ENCODE measurements around the gene SLC35F1.

SLC35F1 gene

DNA sequence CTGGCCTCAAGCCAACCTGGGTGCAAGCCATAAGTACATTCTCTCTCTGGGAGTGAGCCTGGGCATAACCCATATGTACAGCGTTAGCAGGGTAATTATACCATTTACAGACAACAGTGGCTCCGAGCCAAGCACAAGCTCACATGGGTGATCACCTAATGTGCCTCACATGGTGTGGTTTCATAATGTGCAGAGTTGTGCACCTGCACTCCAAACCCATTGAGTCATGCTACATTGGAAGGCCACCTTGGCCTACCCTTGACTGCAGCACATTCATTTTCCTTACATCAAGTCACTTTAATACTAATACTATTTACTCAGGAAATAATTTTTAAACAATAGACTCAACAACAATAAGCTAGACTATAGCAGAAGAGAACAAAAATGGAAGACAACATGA, 446.5 kb downstream of the SLC35F1 start:
- no peak overlapping the region for H3K4me2 ChIP-seq
- H4K20me1 ChIP-seq (ENCODE audit: insufficient read depth) = no peaks in the 10 kb centered on the region
- H2AFZ ChIP-seq (ENCODE audit: low read depth) = no peak overlapping the region
- no peak overlapping the region for H3K9ac ChIP-seq
- H3K27ac ChIP-seq = no peak overlapping the region
- no peaks in the 10 kb centered on the region for H3K36me3 ChIP-seq (ENCODE audit: insufficient read depth)
- no peak overlapping the region for H3K4me3 ChIP-seq (IDR thresholded peaks at IDR 0.05; ENCODE audit: insufficient read depth, low read depth, low read length)
- no peaks in the 10 kb centered on the region for H3K79me2 ChIP-seq (ENCODE audit: insufficient read depth, low read depth)
- H3K27me3 ChIP-seq (ENCODE audit: insufficient read depth, low read depth) = no peaks in the 10 kb centered on the region
- H3K4me1 ChIP-seq (ENCODE audit: low read depth, poor library complexity, severe bottlenecking) = no peaks in the 10 kb centered on the region
- TF ChIP-seq, protein P1, sequence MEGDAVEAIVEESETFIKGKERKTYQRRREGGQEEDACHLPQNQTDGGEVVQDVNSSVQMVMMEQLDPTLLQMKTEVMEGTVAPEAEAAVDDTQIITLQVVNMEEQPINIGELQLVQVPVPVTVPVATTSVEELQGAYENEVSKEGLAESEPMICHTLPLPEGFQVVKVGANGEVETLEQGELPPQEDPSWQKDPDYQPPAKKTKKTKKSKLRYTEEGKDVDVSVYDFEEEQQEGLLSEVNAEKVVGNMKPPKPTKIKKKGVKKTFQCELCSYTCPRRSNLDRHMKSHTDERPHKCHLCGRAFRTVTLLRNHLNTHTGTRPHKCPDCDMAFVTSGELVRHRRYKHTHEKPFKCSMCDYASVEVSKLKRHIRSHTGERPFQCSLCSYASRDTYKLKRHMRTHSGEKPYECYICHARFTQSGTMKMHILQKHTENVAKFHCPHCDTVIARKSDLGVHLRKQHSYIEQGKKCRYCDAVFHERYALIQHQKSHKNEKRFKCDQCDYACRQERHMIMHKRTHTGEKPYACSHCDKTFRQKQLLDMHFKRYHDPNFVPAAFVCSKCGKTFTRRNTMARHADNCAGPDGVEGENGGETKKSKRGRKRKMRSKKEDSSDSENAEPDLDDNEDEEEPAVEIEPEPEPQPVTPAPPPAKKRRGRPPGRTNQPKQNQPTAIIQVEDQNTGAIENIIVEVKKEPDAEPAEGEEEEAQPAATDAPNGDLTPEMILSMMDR (conservative IDR thresholded peaks at IDR 0.05; ENCODE audit: low read depth, low read length) = no peak

DNA sequence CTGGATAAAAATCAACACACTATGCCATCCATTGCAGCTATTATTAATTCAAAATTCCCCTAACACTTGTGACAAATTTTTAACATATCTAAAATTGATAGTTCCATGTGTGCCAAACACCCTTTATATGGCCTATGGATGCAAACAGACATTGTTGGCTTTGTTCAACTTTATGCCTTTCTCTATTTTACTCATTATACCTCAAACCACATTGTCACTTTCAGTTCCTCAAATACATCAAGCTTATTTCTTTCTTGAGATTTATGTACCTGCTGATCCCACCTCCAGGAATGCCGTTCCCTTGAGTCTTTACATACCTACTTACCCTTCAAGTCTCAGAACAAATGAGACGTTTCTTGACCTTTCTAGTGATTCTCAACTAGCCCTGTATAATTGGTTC, 447.6 kb downstream of the SLC35F1 start:
- TF ChIP-seq, protein P1 (conservative IDR thresholded peaks at IDR 0.05; ENCODE audit: low read depth, low read length) = no peak
- Histone ChIP-seq H3K4me2 (no peak overlapping the region), H3K79me2 (ENCODE audit: insufficient read depth, low read depth) (no peaks in the 10 kb centered on the region)

DNA sequence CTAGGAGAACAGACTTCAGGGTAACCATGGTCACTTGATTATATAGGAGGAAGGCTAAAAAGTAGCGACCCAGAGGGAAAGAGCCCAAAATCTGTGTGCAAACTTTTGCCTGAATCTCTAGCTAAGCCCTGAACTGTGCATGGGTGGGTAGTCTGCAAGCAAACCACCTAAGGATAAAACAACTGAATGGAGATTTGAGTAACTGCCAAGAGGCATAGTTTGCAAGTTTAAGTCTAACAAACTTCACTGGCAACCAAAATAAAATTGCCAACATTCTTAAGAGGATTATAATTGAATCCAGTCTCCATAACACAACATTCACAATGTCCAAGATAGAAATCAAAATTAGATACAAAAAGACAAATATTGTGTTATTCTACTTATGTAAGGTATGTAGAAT, 449.0 kb downstream of the SLC35F1 start:
- H3K4me1 ChIP-seq (ENCODE audit: low read depth, poor library complexity, severe bottlenecking) = no peaks in the 10 kb centered on the region
- no peak overlapping the region for H3K9ac ChIP-seq
- H3K36me3 ChIP-seq (ENCODE audit: insufficient read depth) = no peaks in the 10 kb centered on the region
- H4K20me1 ChIP-seq (ENCODE audit: insufficient read depth) = no peaks in the 10 kb centered on the region
- no peaks in the 10 kb centered on the region for H3K79me2 ChIP-seq (ENCODE audit: insufficient read depth, low read depth)
- no peak overlapping the region for H2AFZ ChIP-seq (ENCODE audit: low read depth)
- TF ChIP-seq, protein P1 (conservative IDR thresholded peaks at IDR 0.05; ENCODE audit: low read depth, low read length) = no peak
- no peak overlapping the region for H3K27ac ChIP-seq
- no peak overlapping the region for H3K4me2 ChIP-seq
- no peak overlapping the region for H3K4me3 ChIP-seq (IDR thresholded peaks at IDR 0.05; ENCODE audit: insufficient read depth, low read depth, low read length)
- H3K27me3 ChIP-seq (ENCODE audit: insufficient read depth, low read depth) = no peaks in the 10 kb centered on the region

More for the DNA sequence above, 447.6 kb downstream of the SLC35F1 start:
- Histone ChIP-seq H3K27ac (no peak overlapping the region), H3K36me3 (ENCODE audit: insufficient read depth) (no peaks in the 10 kb centered on the region), H3K27me3 (ENCODE audit: insufficient read depth, low read depth) (no peaks in the 10 kb centered on the region), H2AFZ (ENCODE audit: low read depth) (no peak overlapping the region), H3K4me3 (IDR thresholded peaks at IDR 0.05; ENCODE audit: insufficient read depth, low read depth, low read length) (no peak overlapping the region), H3K4me1 (ENCODE audit: low read depth, poor library complexity, severe bottlenecking) (no peaks in the 10 kb centered on the region), H4K20me1 (ENCODE audit: insufficient read depth) (no peaks in the 10 kb centered on the region), H3K9ac (no peak overlapping the region)

DNA sequence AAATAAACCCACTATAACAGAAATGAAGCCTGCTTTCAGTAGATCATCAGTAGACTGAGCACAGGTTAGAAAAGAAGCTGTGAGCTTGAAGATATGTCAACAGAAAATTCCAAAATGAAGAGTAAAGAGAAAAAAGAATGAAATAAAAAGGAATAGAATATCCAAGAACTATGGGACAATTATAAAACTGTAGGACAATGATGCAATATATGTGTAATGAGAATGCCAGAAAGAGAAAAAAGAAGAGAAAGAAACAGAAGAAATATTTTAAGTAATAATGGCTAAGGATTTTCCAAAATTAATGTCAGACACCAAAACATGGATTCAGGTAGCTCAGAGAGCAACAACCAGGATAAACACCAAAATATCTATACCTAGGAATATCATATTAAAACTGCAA, 449.6 kb downstream of the SLC35F1 start:
- Histone ChIP-seq H3K4me3 (IDR thresholded peaks at IDR 0.05; ENCODE audit: insufficient read depth, low read depth, low read length) (no peak overlapping the region), H3K9ac (no peak overlapping the region), H3K27me3 (ENCODE audit: insufficient read depth, low read depth) (no peaks in the 10 kb centered on the region), H3K79me2 (ENCODE audit: insufficient read depth, low read depth) (no peaks in the 10 kb centered on the region), H3K4me2 (no peak overlapping the region), H3K27ac (no peak overlapping the region), H4K20me1 (ENCODE audit: insufficient read depth) (no peaks in the 10 kb centered on the region), H3K4me1 (ENCODE audit: low read depth, poor library complexity, severe bottlenecking) (no peaks in the 10 kb centered on the region), H2AFZ (ENCODE audit: low read depth) (no peak overlapping the region), H3K36me3 (ENCODE audit: insufficient read depth) (no peaks in the 10 kb centered on the region)
- TF ChIP-seq, protein P1 (conservative IDR thresholded peaks at IDR 0.05; ENCODE audit: low read depth, low read length) = no peak

Data from KMS-11 (cell line).